Measurements from ENCODE around the gene RASGEF1C.
"Not testable (repeated sequence)": the region's sequence is repeated elsewhere in the genome, so short reads cannot be mapped to it uniquely, and the experiment has no call there.

Gene RASGEF1C

DNA sequence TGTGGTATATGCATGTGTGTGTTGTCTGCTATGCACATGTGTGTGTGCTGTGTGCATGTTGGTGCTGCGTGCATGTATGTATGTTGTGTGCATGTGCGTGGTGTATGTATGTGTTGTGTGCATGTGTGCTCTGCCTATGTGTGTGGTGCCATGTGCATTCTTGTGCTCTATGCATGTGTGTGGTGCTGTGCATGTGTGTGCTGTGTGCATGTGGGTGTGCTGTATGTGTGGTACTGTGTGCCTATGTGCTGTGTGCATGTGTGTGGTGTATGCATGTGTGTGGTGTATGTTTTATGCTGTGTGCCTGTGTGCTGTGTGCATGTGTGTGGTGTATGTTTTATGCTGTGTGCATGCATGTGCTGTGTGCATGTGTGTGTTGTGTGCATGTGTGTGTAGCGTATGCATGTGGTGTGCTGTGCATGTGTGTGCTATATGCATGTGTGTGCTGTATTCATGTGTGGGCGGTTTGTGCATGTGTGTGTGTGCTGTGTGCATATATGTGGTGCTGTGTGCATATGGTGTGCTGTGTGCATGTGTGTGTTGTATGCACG lies 4.7 kb upstream of the RASGEF1C start:
- H3K4me2 ChIP-seq = no peak overlapping the region
- no peak for TF ChIP-seq Cebpa-rat (IDR thresholded peaks at IDR 0.05)
- H3K9me3 ChIP-seq (replicated peaks in 1 of 11) = peaks cover 0 to 17% (median 6%) of the 10 kb centered on the region in 11 experiments; a peak in 12 of 22 replicates
- no peak overlapping the region for H3K4me3 ChIP-seq
- H3K4me1 ChIP-seq = peaks cover 0 to 27% (median 15%) of the 10 kb centered on the region in 10 experiments; a peak in 15 of 20 replicates
- H4K20me1 ChIP-seq = peaks cover 0 to 16% (median 0%) of the 10 kb centered on the region in 11 experiments; a peak in 2 of 22 replicates
- H3K27me3 ChIP-seq = no peaks in the 10 kb centered on the region; a peak in 2 of 22 replicates
- no peak overlapping the region for H3K9ac ChIP-seq
- no peak overlapping the region for H3K27ac ChIP-seq
- H3K36me3 ChIP-seq = no peaks in the 10 kb centered on the region

GRCh38 chr5:180213256-180213600 lies 4.2 kb upstream of the RASGEF1C start:
- Histone ChIP-seq H3K36me3 (no peaks in the 10 kb centered on the region), H3K9ac (no peak overlapping the region), H3K9me3 (replicated peaks in 1 of 11) (peaks cover 0 to 12% (median 5%) of the 10 kb centered on the region in 11 experiments; a peak in 12 of 22 replicates), H3K4me2 (peak overlapping the region in 3 of 11 experiments; percentile 30 to 48 (median 34); a peak in 3 of 22 replicates), H3K27me3 (peaks cover 3 to 5% (median 4%) of the 10 kb centered on the region in 11 experiments; a peak in 18 of 22 replicates), H3K4me1 (peaks cover 3 to 29% (median 18%) of the 10 kb centered on the region in 10 experiments; a peak in 18 of 20 replicates), H4K20me1 (peaks cover 0 to 16% (median 0%) of the 10 kb centered on the region in 11 experiments; a peak in 2 of 22 replicates), H3K4me3 (no peak overlapping the region), H3K27ac (no peak overlapping the region)
- no peak for TF ChIP-seq Cebpa-rat (IDR thresholded peaks at IDR 0.05)

- no peaks in the 10 kb centered on the region for H3K36me3 ChIP-seq
- peaks cover 7 to 11% (median 10%) of the 10 kb centered on the region in 11 experiments; a peak in 18 of 22 replicates for H3K27me3 ChIP-seq
- no peak overlapping the region for H3K9ac ChIP-seq
- H4K20me1 ChIP-seq = peaks cover 0 to 16% (median 0%) of the 10 kb centered on the region in 11 experiments; a peak in 4 of 22 replicates
- peaks cover 5 to 35% (median 22%) of the 10 kb centered on the region in 10 experiments; a peak in 18 of 20 replicates for H3K4me1 ChIP-seq
- peak overlapping the region in 7 of 11 experiments; percentile 2 to 48 (median 34); a peak in 7 of 22 replicates for H3K4me2 ChIP-seq
- peaks cover 0 to 6% (median 0%) of the 10 kb centered on the region in 11 experiments; a peak in 5 of 22 replicates for H3K9me3 ChIP-seq (replicated peaks in 1 of 11)
- no peak overlapping the region for H3K27ac ChIP-seq
- no peak overlapping the region for H3K4me3 ChIP-seq
- no peak for TF ChIP-seq Cebpa-rat (IDR thresholded peaks at IDR 0.05)
Observed at GRCh38 chr5:180212363-180213255, 3.6 kb upstream of the RASGEF1C start.

DNA sequence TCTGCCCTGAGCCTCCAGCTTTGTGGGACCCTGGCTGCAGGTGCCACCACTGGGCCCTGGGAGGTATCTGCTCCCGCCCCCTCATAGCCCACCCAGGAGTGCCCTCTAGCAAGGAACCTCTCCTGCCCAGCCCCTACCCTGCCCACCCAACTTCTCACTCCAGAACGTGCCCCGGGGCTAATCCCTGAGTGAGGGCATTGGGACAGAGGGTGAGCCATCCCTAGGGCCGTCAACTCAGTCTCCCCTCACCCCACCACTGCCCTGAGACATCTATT lies 2.7 kb upstream of the RASGEF1C start:
- H3K27me3 ChIP-seq = peaks cover 7 to 16% (median 11%) of the 10 kb centered on the region in 11 experiments; a peak in 18 of 22 replicates
- peaks cover 0 to 16% (median 0%) of the 10 kb centered on the region in 11 experiments; a peak in 4 of 22 replicates for H4K20me1 ChIP-seq
- no peak overlapping the region for H3K9ac ChIP-seq
- H3K4me1 ChIP-seq = peaks cover 5 to 37% (median 20%) of the 10 kb centered on the region in 10 experiments; a peak in 18 of 20 replicates
- no peak overlapping the region for H3K4me2 ChIP-seq
- H3K4me3 ChIP-seq = no peak overlapping the region
- 0 out of 22 replicates have a peak, but pooled peaks cover 0 to 4% (median 0%) of the 10 kb centered on the region in 11 experiments for H3K9me3 ChIP-seq (replicated peaks in 1 of 11)
- no peak for TF ChIP-seq Cebpa-rat (IDR thresholded peaks at IDR 0.05)
- H3K36me3 ChIP-seq = no peaks in the 10 kb centered on the region
- no peak overlapping the region for H3K27ac ChIP-seq

DNA sequence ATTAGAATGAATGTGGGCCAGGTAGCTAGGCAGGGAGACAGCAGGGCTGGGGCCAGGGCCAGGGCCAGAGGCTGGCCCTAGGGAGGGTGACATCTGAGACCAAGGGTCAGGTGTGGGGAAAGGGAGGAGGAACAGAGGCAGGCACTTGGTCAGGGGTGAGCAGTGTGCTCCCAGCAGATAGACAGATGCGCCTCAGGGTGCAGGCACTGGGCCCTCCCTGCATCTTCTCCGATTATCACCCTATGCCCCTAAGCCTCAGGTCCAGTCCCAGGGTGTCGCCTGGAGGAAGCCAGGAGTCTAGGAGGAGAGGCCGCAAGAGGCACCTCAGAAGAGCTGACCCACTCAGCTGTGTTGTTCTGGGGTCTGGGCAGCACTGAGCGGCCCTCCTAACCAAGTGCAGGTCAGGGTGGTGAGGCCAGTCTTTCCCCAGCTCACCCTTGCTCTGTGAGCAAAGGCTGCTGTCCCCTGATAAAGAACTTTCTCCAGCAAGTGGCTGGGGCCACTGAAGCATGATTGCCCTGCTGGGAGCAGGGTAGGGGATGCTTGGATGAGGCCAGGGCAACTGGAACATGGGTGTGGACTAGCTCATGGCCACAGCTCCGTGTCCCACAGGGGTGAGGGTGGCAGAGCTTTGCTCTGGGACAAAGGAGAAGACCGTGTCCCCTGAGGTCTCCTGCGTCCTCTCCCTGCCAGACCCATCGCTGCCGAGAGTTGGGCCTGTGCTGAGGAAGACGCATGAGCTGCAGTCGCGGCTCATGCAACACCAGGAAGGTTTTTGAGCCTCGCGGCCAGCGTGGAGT lies 2.1 kb upstream of the RASGEF1C start:
- Histone ChIP-seq H3K9ac (no peak overlapping the region), H3K4me3 (no peak overlapping the region), H3K27ac (no peak overlapping the region), H3K27me3 (peaks cover 7 to 16% (median 11%) of the 10 kb centered on the region in 11 experiments; a peak in 18 of 22 replicates), H3K36me3 (no peaks in the 10 kb centered on the region), H4K20me1 (peaks cover 0 to 16% (median 0%) of the 10 kb centered on the region in 11 experiments; a peak in 4 of 22 replicates), H3K4me2 (no peak overlapping the region), H3K9me3 (replicated peaks in 1 of 11) (0 out of 22 replicates have a peak, but pooled peaks cover 0 to 4% (median 0%) of the 10 kb centered on the region in 11 experiments), H3K4me1 (peaks cover 5 to 32% (median 18%) of the 10 kb centered on the region in 10 experiments; a peak in 18 of 20 replicates)
- no peak for TF ChIP-seq Cebpa-rat (IDR thresholded peaks at IDR 0.05)

DNA sequence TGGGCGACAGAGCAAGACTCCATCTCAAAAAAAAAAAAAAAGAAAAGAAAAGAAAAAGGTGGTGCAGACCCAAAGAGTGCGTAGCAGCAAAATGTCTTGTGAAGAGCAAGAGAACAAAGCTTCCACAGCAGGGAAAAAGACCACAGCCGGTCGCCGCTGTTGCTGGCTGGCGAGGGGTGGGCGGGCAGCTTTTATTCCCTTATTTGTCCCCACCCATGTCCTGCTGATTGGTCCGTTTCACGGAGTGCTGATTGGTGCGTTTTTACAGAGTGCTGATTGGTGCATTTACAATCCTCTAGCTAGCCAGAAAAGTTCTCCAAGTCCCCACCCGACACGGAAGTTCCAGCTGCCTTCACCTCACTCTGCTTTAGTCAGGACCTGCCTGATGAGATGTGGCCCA lies 1.1 kb upstream of the RASGEF1C start:
- peaks cover 5 to 27% (median 18%) of the 10 kb centered on the region in 10 experiments; a peak in 18 of 20 replicates for H3K4me1 ChIP-seq
- H3K27ac ChIP-seq; H3K4me3 ChIP-seq; H3K9ac ChIP-seq; H4K20me1 ChIP-seq; H3K9me3 ChIP-seq (replicated peaks in 1 of 11); H3K36me3 ChIP-seq; H3K4me2 ChIP-seq: not testable (repeated sequence)
- peaks cover 7 to 16% (median 11%) of the 10 kb centered on the region in 11 experiments; a peak in 18 of 22 replicates for H3K27me3 ChIP-seq

GRCh38 chr5:180208435-180209081 lies 453 bp downstream of the RASGEF1C start:
- Histone ChIP-seq H3K9ac (peak overlapping the region; percentile 54 to 82 (median 71)), H4K20me1 (peaks cover 0 to 6% (median 0%) of the 10 kb centered on the region in 11 experiments; a peak in 3 of 22 replicates), H3K4me3 (peak overlapping the region; percentile 64 to 75 (median 68)), H3K9me3 (replicated peaks in 1 of 11) (0 out of 22 replicates have a peak, but pooled peaks cover 0 to 4% (median 0%) of the 10 kb centered on the region in 11 experiments), H3K4me1 (peaks cover 5 to 27% (median 18%) of the 10 kb centered on the region in 10 experiments; a peak in 18 of 20 replicates), H3K27me3 (peaks cover 7 to 16% (median 11%) of the 10 kb centered on the region in 11 experiments; a peak in 18 of 22 replicates), H3K36me3 (no peaks in the 10 kb centered on the region), H3K27ac (peak overlapping the region in 4 of 11 experiments; percentile 32 to 43 (median 40); a peak in 6 of 22 replicates), H3K4me2 (peak overlapping the region; percentile 80 to 97 (median 90))
- no peak for TF ChIP-seq Cebpa-rat (IDR thresholded peaks at IDR 0.05)

DNA sequence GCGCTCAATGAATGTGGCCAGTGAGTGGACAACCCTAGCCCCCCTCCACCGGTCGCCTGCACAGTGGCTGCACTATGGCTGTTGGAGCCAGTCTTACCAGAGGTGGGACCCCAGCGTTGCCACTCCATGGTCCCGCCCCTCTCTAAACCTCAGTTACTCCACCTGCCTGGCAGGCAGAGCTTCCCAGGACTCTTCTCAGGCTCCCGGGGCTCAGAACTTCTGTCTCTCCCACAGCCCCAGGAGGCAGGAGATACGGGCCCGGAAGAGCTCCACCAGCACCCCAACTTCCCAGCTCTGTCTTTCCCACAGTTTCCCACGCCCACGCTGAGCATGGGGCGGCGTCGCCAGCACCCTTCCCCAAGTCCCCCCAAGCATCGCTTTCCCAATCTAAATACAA lies 975 bp downstream of the RASGEF1C start:
- peak overlapping the region in 6 of 11 experiments; percentile 70 to 82 (median 75); a peak in 6 of 22 replicates for H3K9ac ChIP-seq
- H3K4me2 ChIP-seq = peak overlapping the region; percentile 80 to 97 (median 90)
- peaks cover 5 to 25% (median 18%) of the 10 kb centered on the region in 10 experiments; a peak in 18 of 20 replicates for H3K4me1 ChIP-seq
- 0 out of 22 replicates have a peak, but pooled peaks cover 0 to 4% (median 0%) of the 10 kb centered on the region in 11 experiments for H3K9me3 ChIP-seq (replicated peaks in 1 of 11)
- H3K36me3 ChIP-seq = no peaks in the 10 kb centered on the region
- peaks cover 7 to 16% (median 11%) of the 10 kb centered on the region in 11 experiments; a peak in 18 of 22 replicates for H3K27me3 ChIP-seq
- TF ChIP-seq Cebpa-rat (IDR thresholded peaks at IDR 0.05) = no peak
- H3K4me3 ChIP-seq = peak overlapping the region; percentile 64 to 75 (median 68)
- H4K20me1 ChIP-seq = peaks cover 0 to 6% (median 0%) of the 10 kb centered on the region in 11 experiments; a peak in 3 of 22 replicates
- no peak overlapping the region for H3K27ac ChIP-seq
